Transverse colon (tissue), 4 donors: ENCODE results near the gene RTN4.

Source experiments
- CTCF ChIP-seq, 5 experiments: fragments of 200-600 bp in 3 of 5; fragments of 450-650 bp in 2 of 5; sonication (generic) in 3 of 5; IDR thresholded peaks; 1 replicate in 2 of 5; 2 replicates in 3 of 5; pipeline ENCODE4 v1.5.1; 2016 to 2017; ENCODE audit warnings: antibody characterized with exemption in 5 of 5, inconsistent platforms in 3 of 5, mild to moderate bottlenecking in 2 of 5, moderate library complexity in 1 of 5
- EP300 ChIP-seq: sonication (generic); formaldehyde crosslinking; IDR thresholded peaks from one replicate; pipeline ENCODE4 v1.6.1; 2017; ENCODE audit warnings: antibody characterized with exemption, low read depth
- POLR2A ChIP-seq: fragments of 450-650 bp; IDR thresholded peaks from one replicate; pipeline ENCODE4 v1.6.1; 2016; ENCODE audit warnings: antibody characterized with exemption, mild to moderate bottlenecking, moderate library complexity
- POLR2AphosphoS5 ChIP-seq, 3 donors: sonication (generic); formaldehyde crosslinking; IDR thresholded peaks; one replicate each; pipeline ENCODE4 v1.6.1; 2016; ENCODE audit warnings: antibody characterized with exemption in 3 of 3

- TF ChIP-seq POLR2A (no peak), CTCF (IDR thresholded peaks at IDR 0.05) (no peak), POLR2AphosphoS5 (IDR thresholded peaks at IDR 0.05) (no peak), EP300 (no peak)
These were observed 2.5 kb downstream of the RTN4 start for GRCh38 chr2:55047677-55048299.
